GM23248 (cell line): Measurements from ENCODE around the gene HSPB2.

Experiments used
- EZH2 ChIP-seq: fragments of 200-600 bp; sonication (generic); IDR thresholded peaks from 2 replicates; pipeline ENCODE4 v1.6.1; 2018; ENCODE audit warnings: antibody characterized with exemption, mild to moderate bottlenecking; ENCODE audit not compliant: insufficient read depth, poor library complexity, severe bottlenecking
- EZH2phosphoT487 ChIP-seq: fragments of 200-600 bp; sonication (generic); IDR thresholded peaks from 2 replicates; pipeline ENCODE4 v1.6.1; 2018; ENCODE audit warnings: antibody characterized with exemption, moderate library complexity, mild to moderate bottlenecking, low read depth; ENCODE audit not compliant: insufficient read depth

DNA sequence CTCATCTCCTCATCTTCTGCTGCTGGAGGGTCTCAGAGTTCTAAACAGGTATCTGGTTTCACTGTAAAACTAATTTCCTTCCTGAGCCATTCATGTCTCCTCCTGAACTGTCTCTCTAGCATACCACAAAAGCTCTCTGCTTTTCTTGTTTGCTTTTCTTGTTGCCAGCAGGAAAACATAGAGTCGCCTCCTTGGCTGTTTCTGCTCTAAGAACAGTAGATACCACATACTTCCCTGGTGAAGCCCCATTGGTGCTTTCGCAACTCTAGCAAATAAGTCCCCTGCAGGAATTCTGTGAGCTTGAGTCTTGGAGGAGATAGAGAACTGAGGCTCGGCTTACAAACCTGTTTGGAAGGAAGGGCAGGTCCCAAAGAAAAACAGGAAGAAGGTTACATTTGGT, 31.6 kb downstream of the HSPB2 start:
- TF ChIP-seq EZH2 (no peak), EZH2phosphoT487 (no peak)
